Muscle of leg (tissue), 11 donors: ENCODE measurements around the gene ZNHIT1. TPM values are rescaled to one million over a fixed set of nuclear protein-coding genes. Genes with fewer than 3 reads are reported as not detected.
"Not testable (repeated sequence)": the region's sequence is repeated elsewhere in the genome, so short reads cannot be mapped to it uniquely, and the experiment has no call there.

Source experiments
- DNase-seq: peaks from one replicate; pipeline ENCODE4 v3.0.0; 2013
- H3K27ac ChIP-seq: one replicate; pipeline ENCODE4 v1.5.1; 2013; ENCODE audit warnings: mild to moderate bottlenecking, low read length, control low read depth
- H3K27me3 ChIP-seq: one replicate; pipeline ENCODE4 v1.6.1; 2013; ENCODE audit warnings: low read length; ENCODE audit not compliant: control insufficient read depth, insufficient read depth
- H3K36me3 ChIP-seq: one replicate; pipeline ENCODE4 v1.6.1; 2013; ENCODE audit warnings: low read length; ENCODE audit not compliant: control insufficient read depth, insufficient read depth
- H3K4me1 ChIP-seq: one replicate; pipeline ENCODE4 v1.6.1; 2013; ENCODE audit warnings: low read length; ENCODE audit not compliant: control insufficient read depth, insufficient read depth
- H3K4me3 ChIP-seq: one replicate; pipeline ENCODE4 v1.5.1; 2013; ENCODE audit warnings: low read length, control low read depth
- H3K9me3 ChIP-seq: replicated peaks from 2 replicates; pipeline ENCODE4 v1.6.1; 2013; ENCODE audit warnings: low read depth, low read length; ENCODE audit not compliant: control insufficient read depth
- WGBS: methylation state at CpG from one replicate; pipeline ENCODE4 v1.1.5; 2013; ENCODE audit warnings: missing lambda C conversion rate; ENCODE audit not compliant: insufficient coverage; 5-methylcytosine and 5-hydroxymethylcytosine counted together
- polyA plus RNA-seq, 8 donors: library from polyadenylated mRNA; unstranded; fragments of 120-200 nt; gene quantifications; one replicate each; pipeline versions ENCODE4 v1.2.1 to v1.2.3, GENCODE V29; 2013; ENCODE audit warnings: inconsistent platforms in 1 of 8, low replicate concordance in 1 of 8; ENCODE audit not compliant: insufficient read length in 8 of 8, insufficient read depth in 1 of 8
- total RNA-seq: library from RNA; stranded (reverse); fragments of 120-200 nt; gene quantifications from one replicate; pipeline ENCODE4 v1.2.4, GENCODE V29; 2013

Gene ZNHIT1
- total and polyA plus RNA-seq, 9 donors = 45.4 to 67.3 (median 47.8) TPM

DNA sequence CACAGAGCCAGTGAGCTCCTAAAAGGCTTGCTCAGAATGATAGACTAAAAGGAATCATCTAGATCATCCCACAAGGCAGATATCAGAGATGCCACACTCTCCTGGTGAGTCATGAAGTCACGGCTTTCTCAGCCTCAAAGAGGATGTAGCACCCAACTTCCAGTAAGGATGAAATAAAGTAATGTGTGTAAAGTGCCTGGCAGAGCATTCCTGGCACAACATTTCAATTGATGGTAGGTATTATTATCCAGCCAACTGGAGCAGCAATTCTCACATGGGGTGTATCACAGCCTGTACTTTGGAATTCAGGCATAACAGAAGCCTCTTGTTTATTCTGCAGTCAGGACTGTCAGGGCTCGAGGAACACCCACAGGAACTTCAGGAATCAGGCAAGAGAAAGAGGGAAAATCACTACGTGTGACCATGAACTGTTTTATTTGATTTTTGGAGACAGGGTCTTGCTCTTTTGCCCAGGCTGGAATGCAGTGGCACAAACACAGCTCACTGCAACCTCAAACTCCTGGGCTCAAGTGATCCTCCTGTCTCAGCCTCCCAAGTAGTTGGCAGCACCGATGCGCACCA lies 32.6 kb upstream of the ZNHIT1 start:
- no peak for DNase-seq
- Histone ChIP-seq H3K4me3 (no peak overlapping the region), H3K9me3 (no peaks in the 10 kb centered on the region), H3K4me1 (no peaks in the 10 kb centered on the region), H3K27me3 (peaks cover 35% of the 10 kb centered on the region), H3K27ac (no peak overlapping the region), H3K36me3 (no peaks in the 10 kb centered on the region)
- whole genome bisulfite sequencing = 33% methylated on average over 1 of the region's 5 CpGs

DNA sequence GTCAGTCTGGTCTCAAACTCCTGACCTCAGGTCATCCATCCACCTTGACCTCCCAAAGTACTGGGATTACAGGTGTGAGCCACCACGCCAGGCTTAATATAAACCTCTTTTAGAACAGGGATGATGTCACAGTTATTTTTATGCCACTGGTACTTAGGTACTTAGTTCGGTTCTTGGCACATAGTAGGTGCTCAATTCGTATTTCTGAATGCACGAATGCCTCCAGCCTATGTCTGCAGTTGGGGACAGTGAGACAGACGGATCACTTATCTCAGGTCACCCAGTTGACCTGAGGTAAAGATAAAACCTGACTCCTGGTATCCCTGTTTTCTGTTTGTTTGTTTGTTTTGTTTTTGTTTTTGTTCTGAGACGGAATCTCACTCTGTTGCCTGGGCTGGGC lies 31.8 kb upstream of the ZNHIT1 start:
- Histone ChIP-seq H3K9me3 (no peaks in the 10 kb centered on the region), H3K27ac (no peak overlapping the region), H3K27me3 (peaks cover 27% of the 10 kb centered on the region), H3K4me3 (no peak overlapping the region), H3K4me1 (no peaks in the 10 kb centered on the region), H3K36me3 (no peaks in the 10 kb centered on the region)
- DNase-seq = no peak
- 53% methylated on average over 4 of the region's 6 CpGs for WGBS

DNA sequence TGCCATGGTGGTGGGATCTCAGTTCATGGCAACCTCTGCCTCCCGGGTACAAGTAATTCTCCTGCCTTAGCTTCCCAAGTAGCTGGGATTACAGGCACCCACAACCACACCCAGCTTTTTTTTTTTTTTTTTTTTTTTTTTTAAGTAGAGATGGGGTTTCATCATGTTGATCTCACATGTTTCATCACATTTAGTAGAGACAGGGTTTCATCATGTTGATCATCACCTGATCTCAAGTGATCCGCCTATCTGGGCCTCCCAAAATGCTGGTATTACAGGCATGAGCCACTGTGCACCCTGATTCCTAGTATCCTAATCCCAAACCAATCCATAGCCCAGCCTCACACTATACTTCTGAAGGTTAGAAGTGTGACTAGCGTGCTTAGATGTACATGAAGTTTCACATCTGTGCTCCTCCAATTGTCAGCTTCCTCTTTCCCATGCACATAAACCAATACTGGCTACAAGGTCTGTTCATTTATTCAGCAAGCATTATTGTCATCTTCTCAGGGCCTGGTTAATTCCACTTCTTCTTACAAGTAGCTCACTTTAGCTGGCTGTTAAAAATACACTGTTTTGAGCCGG lies 31.0 kb upstream of the ZNHIT1 start:
- 100% methylated on average over 1 of the region's 4 CpGs for WGBS
- no peaks in the 10 kb centered on the region for H3K36me3 ChIP-seq
- no peaks in the 10 kb centered on the region for H3K9me3 ChIP-seq
- H3K4me3 ChIP-seq = no peak overlapping the region
- peaks cover 19% of the 10 kb centered on the region for H3K27me3 ChIP-seq
- H3K27ac ChIP-seq = no peak overlapping the region
- no peak for DNase-seq
- H3K4me1 ChIP-seq = no peaks in the 10 kb centered on the region

DNA sequence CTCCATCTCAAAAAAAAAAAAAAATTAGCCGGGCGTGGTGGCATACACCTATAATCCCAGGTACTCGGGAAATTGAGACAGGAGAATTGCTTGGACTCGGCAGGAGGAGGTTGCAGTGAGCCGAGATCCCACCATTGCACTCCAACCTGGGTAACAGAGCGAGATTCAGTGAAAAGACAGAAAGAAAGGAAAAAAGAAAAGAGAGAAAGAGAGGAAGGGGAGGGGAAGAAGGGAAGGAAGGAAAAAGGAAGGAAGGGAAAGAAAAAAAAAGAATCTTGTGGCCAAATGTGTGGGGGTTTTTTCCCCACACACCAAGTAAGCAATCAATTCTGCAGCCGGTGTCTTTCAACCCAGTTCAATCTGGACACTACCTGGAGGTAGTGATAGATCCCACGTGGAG lies 28.9 kb upstream of the ZNHIT1 start:
- no peaks in the 10 kb centered on the region for H3K9me3 ChIP-seq
- peaks cover 11% of the 10 kb centered on the region for H3K27me3 ChIP-seq
- WGBS = 72% methylated on average over 5 of the region's 8 CpGs
- H3K27ac ChIP-seq = no peak overlapping the region
- no peaks in the 10 kb centered on the region for H3K36me3 ChIP-seq
- no peak for DNase-seq
- H3K4me3 ChIP-seq = no peak overlapping the region
- H3K4me1 ChIP-seq = no peaks in the 10 kb centered on the region

DNA sequence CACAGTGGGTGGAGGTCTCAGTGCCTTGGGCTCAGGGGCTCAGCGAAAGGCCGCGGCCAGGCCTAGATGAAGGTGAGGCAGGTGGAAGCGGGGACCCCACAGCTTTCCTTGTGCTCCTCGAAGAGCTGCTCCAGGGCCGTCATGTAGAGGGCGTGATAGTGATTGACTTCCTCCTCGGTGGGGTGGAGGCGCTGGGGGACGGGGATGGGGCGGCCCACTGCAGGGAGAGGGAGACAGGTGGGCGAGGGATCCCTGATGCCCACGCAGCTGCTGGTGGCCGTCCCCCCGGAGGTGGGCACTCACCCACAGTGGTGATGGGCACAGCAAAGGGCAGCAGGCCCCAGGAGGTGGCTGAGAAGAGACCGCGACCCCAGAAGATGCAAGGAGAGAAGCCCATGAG lies 22.1 kb upstream of the ZNHIT1 start:
- peaks cover 28% of the 10 kb centered on the region for H3K27me3 ChIP-seq
- no peak overlapping the region for H3K4me3 ChIP-seq
- WGBS = 76% methylated on average over 14 of the region's 17 CpGs
- no peaks in the 10 kb centered on the region for H3K4me1 ChIP-seq
- no peak overlapping the region for H3K27ac ChIP-seq
- DNase-seq = no peak
- no peaks in the 10 kb centered on the region for H3K9me3 ChIP-seq
- no peaks in the 10 kb centered on the region for H3K36me3 ChIP-seq

DNA sequence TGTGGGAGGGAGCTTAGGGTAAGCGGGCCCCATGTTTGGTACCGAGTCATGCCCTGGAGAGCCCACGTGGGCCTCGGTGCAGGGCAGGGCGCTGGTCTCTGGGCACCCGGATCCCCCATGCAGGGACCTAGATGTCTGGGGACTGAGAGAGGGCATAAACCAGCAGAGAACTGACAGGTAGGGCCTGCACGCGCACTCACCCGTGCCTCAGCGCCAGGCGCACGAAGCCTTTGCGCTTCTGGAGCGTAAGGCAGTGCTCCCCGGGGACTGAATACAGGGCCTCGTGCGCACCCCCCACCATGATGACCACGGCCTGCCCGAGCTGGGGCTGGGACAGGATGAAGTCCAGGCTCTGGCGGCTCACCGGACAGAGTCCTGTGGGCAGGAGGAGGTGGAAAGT lies 20.0 kb upstream of the ZNHIT1 start:
- Histone ChIP-seq H3K27me3 (peaks cover 49% of the 10 kb centered on the region), H3K27ac (no peak overlapping the region), H3K4me1 (peaks cover 5% of the 10 kb centered on the region), H3K36me3 (no peaks in the 10 kb centered on the region), H3K9me3 (no peaks in the 10 kb centered on the region), H3K4me3 (no peak overlapping the region)
- DNase-seq = no peak
- 60% methylated on average over 11 of the region's 21 CpGs for WGBS

DNA sequence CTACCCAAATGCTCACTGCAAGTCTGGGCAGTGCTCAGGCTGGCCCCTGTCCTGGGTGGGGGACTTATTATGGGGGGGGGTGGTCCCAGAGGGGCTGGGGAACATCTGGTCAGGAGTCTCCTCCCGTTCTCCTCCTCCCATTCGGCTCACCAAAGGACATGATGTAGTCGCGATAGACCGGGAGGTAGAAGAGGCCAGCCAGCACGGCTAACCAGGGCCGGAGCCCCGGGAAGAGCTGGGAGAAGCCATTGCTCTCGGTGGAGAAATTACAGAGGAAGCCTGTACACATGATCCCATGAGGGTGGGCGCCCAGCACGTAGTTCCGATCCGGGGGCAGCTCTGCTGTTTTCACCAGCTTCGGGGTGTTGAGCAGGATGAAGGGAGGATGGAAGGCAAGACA lies 19.5 kb upstream of the ZNHIT1 start:
- no peak for DNase-seq
- Histone ChIP-seq H3K9me3 (no peaks in the 10 kb centered on the region), H3K4me1 (peaks cover 5% of the 10 kb centered on the region), H3K36me3 (no peaks in the 10 kb centered on the region), H3K4me3 (no peak overlapping the region), H3K27ac (no peak overlapping the region), H3K27me3 (peaks cover 54% of the 10 kb centered on the region)
- 53% methylated on average over 10 of the region's 14 CpGs for WGBS

DNA sequence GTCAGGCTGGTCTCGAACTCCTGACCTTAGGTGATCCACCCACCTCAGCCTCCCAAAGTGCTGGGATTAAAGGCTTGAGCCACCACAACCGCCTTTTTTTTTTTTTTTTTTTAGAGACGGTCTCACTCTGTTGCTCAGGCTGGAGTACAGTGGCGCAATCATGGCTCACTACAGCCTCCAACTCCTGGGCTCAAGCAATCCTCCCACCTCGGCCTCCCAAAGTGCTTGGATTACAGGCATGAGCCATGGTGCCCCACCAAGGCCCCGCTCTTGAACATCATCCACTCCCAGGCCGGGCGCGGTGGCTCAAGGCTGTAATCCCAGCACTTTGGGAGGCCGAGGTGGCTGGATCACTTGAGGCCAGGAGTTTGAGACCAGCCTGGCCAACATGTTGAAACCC lies 18.4 kb upstream of the ZNHIT1 start:
- not testable (repeated sequence) for H3K9me3 ChIP-seq, H3K4me1 ChIP-seq, H3K27ac ChIP-seq, DNase-seq, H3K36me3 ChIP-seq, H3K4me3 ChIP-seq
- WGBS = 83% methylated on average over 6 of the region's 10 CpGs
- H3K27me3 ChIP-seq = peaks cover 61% of the 10 kb centered on the region

DNA sequence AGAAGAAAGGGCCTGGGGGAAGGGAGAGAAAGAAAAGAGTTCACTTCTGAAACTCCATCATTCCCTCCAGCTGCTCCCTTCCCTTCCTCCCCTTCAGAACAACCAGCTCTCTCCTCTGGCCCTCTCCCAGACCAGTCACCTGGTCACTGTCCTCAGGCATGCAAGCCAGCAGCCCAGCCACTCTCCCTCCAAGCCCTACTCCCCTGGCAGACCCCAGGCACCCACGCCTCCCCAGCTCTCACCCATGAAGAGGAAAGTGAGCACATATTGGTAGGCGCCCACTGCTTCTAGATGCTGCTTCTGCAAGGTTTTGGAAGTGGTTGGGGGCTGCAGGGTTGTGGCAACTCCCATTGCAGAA lies 17.5 kb upstream of the ZNHIT1 start:
- Histone ChIP-seq H3K27ac (no peak overlapping the region), H3K4me3 (no peak overlapping the region), H3K27me3 (peaks cover 61% of the 10 kb centered on the region), H3K4me1 (peaks cover 5% of the 10 kb centered on the region), H3K9me3 (no peaks in the 10 kb centered on the region), H3K36me3 (no peaks in the 10 kb centered on the region)
- no peak for DNase-seq
- WGBS = no CpG with 5 or more reads among the region's 2 CpGs

DNA sequence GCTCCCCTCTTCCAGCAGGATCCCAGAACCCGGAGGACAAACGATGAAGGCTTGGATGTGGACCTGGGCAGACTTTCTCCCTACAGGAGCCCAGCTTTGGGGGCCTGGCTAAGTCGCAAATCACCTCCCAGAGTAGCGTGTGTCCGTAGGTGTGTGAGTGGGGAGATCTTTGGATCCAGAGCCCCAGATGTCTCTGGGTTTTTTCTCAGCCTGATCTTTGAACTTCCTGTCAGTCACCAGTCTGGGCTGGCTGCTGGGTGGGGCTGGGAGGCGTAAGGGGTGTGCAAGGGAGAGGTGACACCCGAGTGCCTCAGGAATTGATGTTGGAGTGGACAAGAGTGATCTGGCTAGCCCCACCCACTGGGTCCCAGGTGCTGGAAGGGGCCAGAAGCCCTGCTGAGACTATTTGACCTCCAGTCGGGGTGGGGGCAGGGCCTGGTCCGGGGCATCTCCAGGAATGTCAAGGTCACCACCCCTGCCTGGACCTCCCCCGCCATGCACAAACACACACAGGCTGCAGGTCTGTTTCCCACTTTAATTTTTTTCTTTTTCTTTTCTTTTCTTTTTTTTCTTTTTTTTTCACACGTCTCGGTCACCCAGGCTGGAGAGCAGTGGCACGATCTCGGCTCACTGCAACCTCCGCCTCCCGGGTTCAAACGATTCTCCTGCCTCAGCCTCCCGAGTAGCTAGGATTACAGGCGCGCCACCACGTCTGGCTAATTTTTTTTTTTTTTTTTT lies 16.9 kb upstream of the ZNHIT1 start, which contains the start of gene MOGAT3:
MOGAT3 (minus strand) TSS at position 175 of the 738 bp plus-strand sequence. CDS start 182 bp downstream, outside the sequence.
- Histone ChIP-seq H3K27me3 (peaks cover 60% of the 10 kb centered on the region), H3K27ac (no peak within 1 kb of the TSS), H3K9me3 (no peaks in the 10 kb centered on the region), H3K4me1 (peaks cover 5% of the 10 kb centered on the region), H3K36me3 (peaks cover 4% of the 10 kb centered on the region), H3K4me3 (no peak within 1 kb of the TSS)
- DNase-seq = no peak
- WGBS = 14% methylated on average over 16 of the region's 21 CpGs
